SK-N-MC (cell line): ENCODE measurements around the gene PLAAT4.

ENCODE experiments used
- DNase-seq: peaks from one replicate; pipeline ENCODE4 v3.0.0-alpha.2; 2011; ENCODE audit warnings: low read depth, low spot score
- H3K27ac ChIP-seq: fragments of 200-600 bp; sonication (generic); 2 replicates; pipeline ENCODE4 v1.5.1; 2016; ENCODE audit warnings: mixed run types
- H3K36me3 ChIP-seq: fragments of 200-600 bp; sonication (generic); 2 replicates; pipeline ENCODE4 v1.6.1; 2017; ENCODE audit warnings: antibody characterized with exemption, low read length, mixed read lengths; ENCODE audit not compliant: insufficient read depth
- H3K4me3 ChIP-seq: fragments of 200-600 bp; sonication (generic); 2 replicates; pipeline ENCODE4 v1.5.1; 2016
- H3K9ac ChIP-seq: fragments of 200-600 bp; sonication (generic); 2 replicates; pipeline ENCODE4 v1.8.0; 2017; ENCODE audit warnings: mixed run types, mixed read lengths; ENCODE audit not compliant: insufficient read length
- H3K9me3 ChIP-seq: fragments of 200-600 bp; sonication (generic); 2 replicates; pipeline ENCODE4 v1.6.1; 2017; ENCODE audit warnings: low read depth, mild to moderate bottlenecking, antibody characterized with exemption, low read length, moderate library complexity, mixed read lengths
- EZH2 ChIP-seq: fragments of 200-600 bp; sonication (generic); IDR thresholded peaks from one replicate; pipeline ENCODE4 v1.6.1; 2017; ENCODE audit warnings: antibody characterized with exemption
- FOXP2 ChIP-seq: optimal IDR thresholded peaks from 2 replicates; pipeline ENCODE3; 2011; ENCODE audit warnings: mild to moderate bottlenecking, moderate library complexity; ENCODE audit not compliant: insufficient read depth; ENCODE audit errors: extremely low read length, control extremely low read depth
- POLR2AphosphoS5 ChIP-seq: IDR thresholded peaks from 2 replicates; pipeline ENCODE4 v1.6.1; 2012; ENCODE audit warnings: mild to moderate bottlenecking, low read depth, low read length, borderline replicate concordance

The PLAAT4 gene

GRCh38 chr11:63494975-63495374 is 41.6 kb upstream of the PLAAT4 start:
- H3K36me3 ChIP-seq, result no peaks in the 10 kb centered on the region
- no peak overlapping the region for H3K27ac ChIP-seq
- no peak overlapping the region for H3K9ac ChIP-seq
- no peak overlapping the region for H3K4me3 ChIP-seq
- H3K9me3 ChIP-seq, result no peaks in the 10 kb centered on the region
- no peak for TF ChIP-seq EZH2
- no peak for TF ChIP-seq FOXP2
- TF ChIP-seq POLR2AphosphoS5, result no peak
- DNase-seq, result no peak

GRCh38 chr11:63499874-63500273 is 36.7 kb upstream of the PLAAT4 start:
- no peak overlapping the region for H3K9ac ChIP-seq
- H3K4me3 ChIP-seq, result no peak overlapping the region
- H3K36me3 ChIP-seq, result no peaks in the 10 kb centered on the region
- TF ChIP-seq POLR2AphosphoS5 (no peak), FOXP2 (no peak), EZH2 (no peak)
- no peak overlapping the region for H3K27ac ChIP-seq
- 0 out of 2 replicates have a peak, but pooled peaks cover 5% of the 10 kb centered on the region for H3K9me3 ChIP-seq
- no peak for DNase-seq

- Histone ChIP-seq H3K27ac (no peak overlapping the region), H3K36me3 (no peaks in the 10 kb centered on the region), H3K4me3 (no peak overlapping the region), H3K9me3 (0 out of 2 replicates have a peak, but pooled peaks cover 5% of the 10 kb centered on the region), H3K9ac (no peak overlapping the region)
- no peak for DNase-seq
- TF ChIP-seq POLR2AphosphoS5, result no peak
- TF ChIP-seq EZH2, result no peak
- TF ChIP-seq FOXP2, result no peak
Observed at GRCh38 chr11:63501236-63501635, 35.4 kb upstream of the PLAAT4 start.

- no peak for TF ChIP-seq POLR2AphosphoS5
- TF ChIP-seq FOXP2, result no peak
- no peak for TF ChIP-seq EZH2
- H3K9me3 ChIP-seq, result 0 out of 2 replicates have a peak, but pooled peaks cover 5% of the 10 kb centered on the region
- no peak overlapping the region for H3K4me3 ChIP-seq
- H3K36me3 ChIP-seq, result no peaks in the 10 kb centered on the region
- DNase-seq, result no peak
- H3K9ac ChIP-seq, result no peak overlapping the region
- H3K27ac ChIP-seq, result no peak overlapping the region
Observed at GRCh38 chr11:63502252-63502820, 34.3 kb upstream of the PLAAT4 start.

- no peak overlapping the region for H3K27ac ChIP-seq
- 0 out of 2 replicates have a peak, but pooled peaks cover 5% of the 10 kb centered on the region for H3K9me3 ChIP-seq
- no peak for DNase-seq
- no peak overlapping the region for H3K4me3 ChIP-seq
- TF ChIP-seq FOXP2, result no peak
- no peak for TF ChIP-seq EZH2
- TF ChIP-seq POLR2AphosphoS5, result no peak
- H3K9ac ChIP-seq, result no peak overlapping the region
- no peaks in the 10 kb centered on the region for H3K36me3 ChIP-seq
Observed at GRCh38 chr11:63503492-63503891, 33.1 kb upstream of the PLAAT4 start.

- no peak overlapping the region for H3K27ac ChIP-seq
- no peak overlapping the region for H3K9ac ChIP-seq
- DNase-seq, result no peak
Observed at GRCh38 chr11:63504054-63504453, 32.6 kb upstream of the PLAAT4 start.

GRCh38 chr11:63504933-63505586 is 31.5 kb upstream of the PLAAT4 start:
- Histone ChIP-seq H3K9me3 (0 out of 2 replicates have a peak, but pooled peaks cover 5% of the 10 kb centered on the region), H3K4me3 (no peak overlapping the region), H3K9ac (no peak overlapping the region), H3K36me3 (no peaks in the 10 kb centered on the region), H3K27ac (no peak overlapping the region)
- no peak for DNase-seq
- TF ChIP-seq EZH2 (no peak), POLR2AphosphoS5 (no peak), FOXP2 (no peak)

More at GRCh38 chr11:63504054-63504453, 32.6 kb upstream of the PLAAT4 start:
- Histone ChIP-seq H3K36me3 (no peaks in the 10 kb centered on the region), H3K4me3 (no peak overlapping the region), H3K9me3 (0 out of 2 replicates have a peak, but pooled peaks cover 5% of the 10 kb centered on the region)
- no peak for TF ChIP-seq POLR2AphosphoS5
- TF ChIP-seq FOXP2, result no peak
- TF ChIP-seq EZH2, result no peak

GRCh38 chr11:63505857-63506528 is 30.6 kb upstream of the PLAAT4 start, which contains the start of gene LGALS12:
Gene LGALS12 (plus strand): TSS chr11:63506084. CDS start chr11:63506459, 375 bp downstream.
- H3K27ac ChIP-seq, result no peak within 1 kb of the TSS
- H3K9me3 ChIP-seq, result no peaks in the 10 kb centered on the region
- H3K9ac ChIP-seq, result no peak within 1 kb of the TSS
- TF ChIP-seq POLR2AphosphoS5, result no peak
- TF ChIP-seq FOXP2, result no peak
- TF ChIP-seq EZH2, result no peak
- no peaks in the 10 kb centered on the region for H3K36me3 ChIP-seq
- no peak for DNase-seq
- no peak within 1 kb of the TSS for H3K4me3 ChIP-seq

- Histone ChIP-seq H3K27ac (no peak overlapping the region), H3K9ac (no peak overlapping the region), H3K9me3 (no peaks in the 10 kb centered on the region), H3K36me3 (no peaks in the 10 kb centered on the region), H3K4me3 (no peak overlapping the region)
- no peak for DNase-seq
- no peak for TF ChIP-seq POLR2AphosphoS5
- no peak for TF ChIP-seq EZH2
- TF ChIP-seq FOXP2, result no peak
Observed at GRCh38 chr11:63506876-63507275, 29.7 kb upstream of the PLAAT4 start.
